T47D (cell line): ENCODE results near the gene IGSF6.
A peak's percentile ranks its signal among the peaks of the same experiment; 100 is the strongest.

Experiments
- DNase-seq, 2 experiments: peaks; one replicate each; pipeline versions ENCODE4 v3.0.0 to v3.0.0-alpha.2; 2011 to 2012; ENCODE audit warnings: low read depth in 1 of 2, low spot score in 1 of 2
- JUND ChIP-seq: IDR thresholded peaks from 2 replicates; pipeline ENCODE4 v1.6.1; 2012; ENCODE audit warnings: low read depth
- in situ Hi-C: cut with HindIII; loops from 2 replicates; pipeline ENCODE4 v1.10.0; 2016; ENCODE audit warnings: low sequenced_read_pairs, low pct_unique_long_range_greater_than_20kb

Gene IGSF6

DNA sequence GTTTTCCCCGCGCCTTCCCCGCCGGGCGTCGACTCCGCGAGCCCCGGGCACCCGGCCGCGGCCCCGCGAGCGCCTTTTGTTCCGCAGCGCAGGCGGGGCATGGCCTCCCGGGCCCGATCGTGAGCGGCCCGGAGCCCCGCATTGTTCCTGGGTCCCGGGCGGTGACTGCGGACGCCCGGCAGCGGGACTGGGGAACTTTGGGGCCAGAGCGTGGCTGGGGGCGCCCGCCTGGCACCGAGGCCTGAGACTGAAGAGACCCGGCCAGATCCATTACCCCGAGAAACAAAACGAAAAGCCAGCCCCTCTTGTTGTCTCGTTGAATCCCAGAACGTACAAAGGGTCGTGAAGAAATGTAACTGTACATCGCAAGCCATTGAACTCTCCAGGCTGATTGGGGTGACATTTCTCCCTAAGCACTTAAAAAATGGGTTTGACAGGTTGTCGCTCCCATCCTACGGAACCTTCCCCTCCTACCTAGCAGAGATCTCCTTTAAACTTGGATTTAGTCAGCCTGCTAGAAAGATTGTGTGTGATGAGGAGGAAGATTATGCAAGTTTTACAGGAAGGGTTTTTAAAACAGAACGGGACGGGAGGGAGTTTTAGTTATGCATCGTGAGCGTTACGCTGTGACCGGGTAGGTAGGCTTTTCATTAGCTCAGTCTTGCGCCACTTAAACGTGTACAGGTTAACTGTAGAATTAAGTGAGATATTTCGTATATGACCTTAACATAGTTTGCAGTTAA is 52.2 kb downstream of the IGSF6 start:
- no peak for TF ChIP-seq JUND
- in situ Hi-C loops = no loop called here
- DNase-seq = peak in 1 of 2 experiments; percentile 40

DNA sequence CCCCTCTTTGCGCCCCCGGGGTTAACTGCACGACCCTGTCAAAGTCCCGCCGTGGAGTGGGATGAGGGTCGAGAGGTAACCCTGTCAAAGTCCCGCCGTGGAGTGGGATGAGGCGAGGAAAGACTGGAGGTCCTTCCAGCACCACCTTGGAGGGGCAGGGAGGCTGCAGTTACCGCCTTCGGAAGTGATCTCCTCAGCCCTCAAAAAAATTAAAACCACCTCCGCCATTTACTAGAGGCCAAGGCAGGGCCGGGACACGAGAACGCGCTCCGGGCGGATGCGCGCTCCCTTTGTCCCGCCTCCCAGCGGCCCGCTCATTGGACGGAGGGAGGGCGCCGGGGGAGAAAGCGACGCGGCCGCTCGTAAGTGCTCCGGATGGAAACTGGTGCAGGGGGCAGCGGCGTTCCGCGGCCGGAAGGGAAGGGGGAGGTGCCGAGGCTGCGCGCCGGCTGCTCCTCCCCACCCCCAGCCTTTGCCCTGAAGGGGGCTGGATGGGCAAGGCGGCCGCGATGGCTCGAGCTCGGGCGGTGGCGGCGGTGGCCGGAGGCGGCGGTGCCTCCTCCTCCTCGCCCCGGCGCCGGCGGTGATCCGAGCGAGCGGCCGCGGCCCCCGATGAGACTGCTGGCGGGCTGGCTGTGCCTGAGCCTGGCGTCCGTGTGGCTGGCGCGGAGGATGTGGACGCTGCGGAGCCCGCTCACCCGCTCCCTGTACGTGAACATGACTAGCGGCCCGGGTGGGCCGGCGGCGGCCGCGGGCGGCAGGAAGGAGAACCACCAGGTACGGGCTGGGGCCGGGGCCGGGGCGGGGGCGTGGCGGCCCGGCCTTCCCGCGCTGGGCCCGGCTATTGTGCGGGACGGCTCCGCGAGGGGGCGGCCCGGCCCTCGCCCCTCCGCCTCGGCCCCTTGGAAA is 53.0 kb downstream of the IGSF6 start, which contains the start of gene METTL9:
TSS of gene METTL9 (plus strand) at position 456 of the 909 bp plus-strand sequence. CDS start at position 613, 157 bp downstream.
- DNase-seq = peak; percentile 81 to 96
- TF ChIP-seq JUND = no peak
- in situ Hi-C loops = no loop called here

DNA sequence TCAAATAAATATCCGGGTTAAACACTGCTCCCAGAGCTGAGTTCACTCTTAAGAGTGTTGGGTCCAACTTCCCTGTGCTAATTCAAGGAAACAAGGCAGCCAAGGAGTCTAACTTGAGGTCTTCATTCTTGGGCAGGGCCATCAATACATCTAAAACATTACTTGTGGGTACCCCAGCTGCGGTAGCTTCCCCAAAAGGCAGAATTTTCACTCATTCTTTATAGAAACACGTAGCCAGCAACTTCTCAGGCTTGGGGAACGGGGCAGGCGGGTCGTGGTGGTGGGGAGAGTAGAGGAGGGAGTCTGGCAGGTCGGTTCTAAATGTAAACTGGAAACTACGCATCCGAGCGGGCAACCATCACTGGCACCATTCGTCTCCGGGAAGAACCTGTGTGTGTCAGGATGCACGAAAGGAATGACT is 53.7 kb downstream of the IGSF6 start:
- in situ Hi-C loops = no loop called here
- TF ChIP-seq JUND = no peak
- DNase-seq = peak in 1 of 2 experiments; percentile 10

DNA sequence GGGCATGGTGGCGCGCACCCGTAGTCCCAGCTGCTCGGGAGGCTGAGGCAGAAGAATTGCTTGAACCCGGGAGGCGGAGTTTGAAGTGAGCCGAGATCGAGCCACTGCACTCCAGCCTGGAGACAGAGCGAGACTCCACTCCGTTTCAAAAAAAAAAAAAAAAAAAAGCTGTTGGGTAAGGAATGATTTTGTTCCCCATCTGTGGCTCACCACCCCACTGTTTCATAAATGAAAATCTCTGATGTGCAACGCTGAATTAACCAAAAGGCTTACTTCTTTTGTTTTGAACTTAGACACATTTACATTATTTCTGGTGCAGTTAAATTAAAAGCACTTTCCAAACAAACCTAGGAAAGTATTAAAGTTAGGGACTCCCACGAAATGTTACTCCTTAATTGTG is 54.2 kb downstream of the IGSF6 start:
- TF ChIP-seq JUND = no peak
- in situ Hi-C loops = no loop called here
- no peak for DNase-seq

DNA sequence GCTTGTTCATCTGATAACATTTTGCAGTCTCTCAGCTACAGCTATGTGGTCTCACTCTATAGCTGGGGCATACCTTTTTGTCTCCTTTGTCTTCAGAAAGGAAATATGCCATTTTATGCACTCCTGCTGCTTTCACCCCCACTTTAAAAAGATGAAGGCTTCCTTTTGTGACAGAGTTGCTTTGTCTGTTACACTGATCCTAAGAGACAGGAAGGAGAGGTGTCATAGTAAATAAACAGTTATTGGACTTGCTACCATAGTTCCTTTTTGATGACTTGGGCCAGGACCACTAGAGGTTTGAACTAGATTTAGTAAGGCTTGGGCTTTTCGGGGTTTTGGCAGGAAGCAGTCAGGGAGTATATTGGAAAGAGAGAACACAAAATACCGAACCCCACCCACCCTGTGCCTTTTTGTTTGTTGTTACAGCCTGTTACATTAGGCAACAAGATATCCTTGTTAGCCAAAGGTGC is 54.8 kb downstream of the IGSF6 start:
- TF ChIP-seq JUND = no peak
- in situ Hi-C loops = no loop called here
- no peak for DNase-seq

DNA sequence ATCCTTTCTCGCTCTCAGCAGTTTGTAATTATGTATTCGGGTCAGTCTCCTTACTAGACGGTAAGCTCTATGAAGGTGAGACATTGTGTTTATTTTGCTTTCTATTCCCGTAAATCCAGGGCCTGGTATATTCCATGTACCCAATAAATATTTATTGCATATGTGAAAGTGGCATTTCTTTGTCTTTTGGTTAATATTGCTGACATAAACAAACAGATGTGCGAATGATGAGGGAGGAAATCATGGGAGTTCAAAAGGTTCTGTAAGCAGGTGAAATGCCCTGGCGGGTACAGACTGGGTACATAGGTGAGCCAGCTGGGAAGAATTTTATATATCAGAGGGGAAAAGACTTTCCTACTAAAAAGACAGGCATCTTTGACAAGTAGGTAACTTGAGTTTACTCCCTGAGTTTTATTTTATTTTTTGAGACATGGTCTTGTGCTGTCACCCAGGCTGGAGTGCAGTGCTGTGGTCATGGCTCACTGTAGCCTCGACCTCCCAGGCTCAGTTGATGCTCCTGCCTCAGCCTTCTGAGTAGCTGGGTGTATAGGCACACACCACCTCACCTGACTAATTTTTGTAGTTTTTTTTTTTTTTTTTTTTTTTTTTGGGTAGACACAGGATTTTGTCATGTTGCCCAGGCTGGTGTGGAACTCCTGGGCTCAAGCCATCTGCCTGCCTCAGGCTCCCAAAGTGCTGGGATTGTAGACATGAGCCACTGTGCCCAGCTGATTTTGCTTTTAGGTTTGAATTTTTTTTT is 58.7 kb downstream of the IGSF6 start:
- DNase-seq = no peak
- in situ Hi-C loops = no loop called here
- TF ChIP-seq JUND = no peak

DNA sequence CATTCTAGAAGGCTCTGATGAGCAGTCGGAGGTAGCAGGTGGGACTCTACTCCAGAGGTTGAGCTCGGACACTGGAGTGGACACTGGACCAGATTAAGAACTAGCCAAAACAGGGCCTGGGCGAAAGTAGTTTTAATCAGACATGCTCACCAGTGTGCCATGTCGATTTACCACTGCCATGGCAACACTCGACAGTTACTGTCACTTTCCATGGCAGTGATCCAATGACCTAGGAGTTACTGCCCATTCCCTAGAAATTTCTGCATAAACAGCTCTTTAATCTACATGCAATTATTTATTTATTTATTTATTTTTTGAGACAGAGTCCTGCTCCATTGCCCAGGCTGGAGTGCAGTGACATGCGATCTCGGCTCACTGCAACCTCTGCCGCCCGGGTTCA is 60.2 kb downstream of the IGSF6 start:
- no peak for DNase-seq
- in situ Hi-C loops = no loop called here
- TF ChIP-seq JUND = no peak

DNA sequence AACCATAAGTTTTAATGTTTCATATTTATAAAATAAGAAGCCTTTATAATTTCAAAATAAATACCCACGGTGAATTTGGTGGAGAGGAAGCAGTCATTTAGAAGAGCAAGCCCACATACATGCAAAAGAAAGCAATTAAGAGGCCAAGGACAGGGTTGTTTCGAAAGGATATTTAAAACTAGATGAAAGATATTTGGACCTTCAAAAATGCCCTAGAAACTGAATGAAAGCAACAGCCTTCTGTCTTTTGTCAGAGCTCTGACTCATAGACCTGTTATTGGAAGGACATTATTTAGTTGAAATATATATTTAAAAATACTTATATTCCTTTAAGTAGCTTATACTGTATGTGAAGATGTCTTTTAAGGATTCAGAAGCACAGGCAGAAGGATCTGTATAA is 61.6 kb downstream of the IGSF6 start:
- no peak for TF ChIP-seq JUND
- DNase-seq = no peak
- in situ Hi-C loops = no loop called here

DNA sequence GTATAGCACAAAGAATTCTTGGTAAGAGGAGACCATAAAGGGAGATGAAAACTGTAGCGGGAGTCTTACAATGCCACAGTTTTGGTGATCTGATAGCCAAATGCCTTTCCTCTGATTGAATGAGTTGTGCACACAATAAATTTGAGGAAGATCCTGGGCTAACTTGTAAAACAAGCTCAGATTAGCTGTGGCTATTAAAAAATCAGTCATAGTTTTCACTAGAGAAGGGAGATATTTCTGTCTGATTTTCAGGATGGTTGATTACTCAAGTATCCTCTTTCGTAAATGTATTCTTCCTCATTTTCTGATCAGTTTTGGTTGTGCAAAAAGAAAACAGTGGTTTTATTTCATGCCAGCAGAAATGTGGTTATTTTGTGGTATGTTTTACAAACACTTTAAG is 62.1 kb downstream of the IGSF6 start:
- DNase-seq = no peak
- TF ChIP-seq JUND = no peak
- in situ Hi-C loops = no loop called here

DNA sequence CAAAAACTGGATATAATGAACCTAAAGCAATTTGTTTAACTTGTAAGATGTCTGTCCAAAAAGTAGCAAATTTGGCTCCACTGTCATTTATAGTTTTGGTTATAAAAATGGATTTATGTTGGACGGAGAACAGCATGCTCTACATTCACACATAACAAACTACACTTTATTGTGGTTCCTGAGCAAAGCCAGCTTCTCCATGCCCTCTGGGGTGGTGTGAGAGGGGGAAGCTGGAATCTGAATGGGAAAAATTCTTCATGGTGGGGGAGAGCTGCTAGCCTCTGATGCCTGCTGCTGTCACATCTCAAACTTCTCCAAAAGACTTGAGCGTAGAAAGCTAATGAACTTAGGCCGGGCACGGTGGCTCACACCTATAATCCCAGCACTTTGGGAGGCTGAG is 62.9 kb downstream of the IGSF6 start:
- TF ChIP-seq JUND = no peak
- DNase-seq = no peak
- in situ Hi-C loops = no loop called here
